GM10266 (cell line): ENCODE measurements around the gene NR3C1.
"Not testable (repeated sequence)": the region's sequence is repeated elsewhere in the genome, so short reads cannot be mapped to it uniquely, and the experiment has no call there.

Source experiments
- DNase-seq: peaks from one replicate; pipeline ENCODE4 v3.0.0; 2012; ENCODE audit errors: extremely low spot score
- TF ChIP-seq, protein P1 (sequence below): IDR thresholded peaks from 2 replicates; pipeline ENCODE4 v1.5.1; 2012; ENCODE audit warnings: mild to moderate bottlenecking, low read depth; ENCODE audit not compliant: control insufficient read depth, insufficient read depth; ENCODE audit errors: missing control alignments

NR3C1 gene

DNA sequence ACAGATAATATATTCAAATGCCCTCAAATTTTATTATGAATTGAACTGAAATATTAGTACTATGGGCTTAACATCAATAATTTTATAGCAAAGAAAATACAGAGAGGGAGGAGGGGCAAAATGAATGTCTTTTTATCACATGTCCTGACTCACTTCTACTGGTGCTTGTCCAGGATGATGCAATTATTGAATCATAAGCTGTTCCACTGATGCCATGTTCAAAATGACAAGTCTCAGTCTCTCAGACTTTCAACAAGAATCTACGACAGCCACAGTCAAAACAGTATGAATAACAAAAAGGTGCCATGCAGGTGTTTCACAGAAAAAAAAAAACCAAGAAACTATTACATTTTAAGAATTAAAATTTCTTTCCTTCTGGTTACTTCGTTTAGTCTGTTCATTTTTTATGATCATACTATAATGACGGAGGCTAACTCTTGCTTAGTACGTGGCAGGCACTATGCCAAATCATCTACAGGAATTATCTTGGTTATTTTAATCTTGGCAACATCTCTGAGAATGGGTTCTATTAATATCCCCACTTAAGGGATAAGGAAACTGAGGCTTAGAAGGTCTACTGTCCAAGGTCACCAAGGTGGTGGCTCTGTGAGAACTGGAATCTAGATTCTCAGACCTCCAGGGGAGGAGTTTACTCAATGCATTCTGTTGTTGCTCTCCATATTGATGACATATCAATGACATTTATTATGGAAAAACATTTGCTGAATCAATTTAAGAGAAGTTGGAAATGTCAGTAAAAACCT lies 61.5 kb downstream of the NR3C1 start:
- no peak for DNase-seq
- TF ChIP-seq, protein P1, sequence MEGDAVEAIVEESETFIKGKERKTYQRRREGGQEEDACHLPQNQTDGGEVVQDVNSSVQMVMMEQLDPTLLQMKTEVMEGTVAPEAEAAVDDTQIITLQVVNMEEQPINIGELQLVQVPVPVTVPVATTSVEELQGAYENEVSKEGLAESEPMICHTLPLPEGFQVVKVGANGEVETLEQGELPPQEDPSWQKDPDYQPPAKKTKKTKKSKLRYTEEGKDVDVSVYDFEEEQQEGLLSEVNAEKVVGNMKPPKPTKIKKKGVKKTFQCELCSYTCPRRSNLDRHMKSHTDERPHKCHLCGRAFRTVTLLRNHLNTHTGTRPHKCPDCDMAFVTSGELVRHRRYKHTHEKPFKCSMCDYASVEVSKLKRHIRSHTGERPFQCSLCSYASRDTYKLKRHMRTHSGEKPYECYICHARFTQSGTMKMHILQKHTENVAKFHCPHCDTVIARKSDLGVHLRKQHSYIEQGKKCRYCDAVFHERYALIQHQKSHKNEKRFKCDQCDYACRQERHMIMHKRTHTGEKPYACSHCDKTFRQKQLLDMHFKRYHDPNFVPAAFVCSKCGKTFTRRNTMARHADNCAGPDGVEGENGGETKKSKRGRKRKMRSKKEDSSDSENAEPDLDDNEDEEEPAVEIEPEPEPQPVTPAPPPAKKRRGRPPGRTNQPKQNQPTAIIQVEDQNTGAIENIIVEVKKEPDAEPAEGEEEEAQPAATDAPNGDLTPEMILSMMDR = no peak

DNA sequence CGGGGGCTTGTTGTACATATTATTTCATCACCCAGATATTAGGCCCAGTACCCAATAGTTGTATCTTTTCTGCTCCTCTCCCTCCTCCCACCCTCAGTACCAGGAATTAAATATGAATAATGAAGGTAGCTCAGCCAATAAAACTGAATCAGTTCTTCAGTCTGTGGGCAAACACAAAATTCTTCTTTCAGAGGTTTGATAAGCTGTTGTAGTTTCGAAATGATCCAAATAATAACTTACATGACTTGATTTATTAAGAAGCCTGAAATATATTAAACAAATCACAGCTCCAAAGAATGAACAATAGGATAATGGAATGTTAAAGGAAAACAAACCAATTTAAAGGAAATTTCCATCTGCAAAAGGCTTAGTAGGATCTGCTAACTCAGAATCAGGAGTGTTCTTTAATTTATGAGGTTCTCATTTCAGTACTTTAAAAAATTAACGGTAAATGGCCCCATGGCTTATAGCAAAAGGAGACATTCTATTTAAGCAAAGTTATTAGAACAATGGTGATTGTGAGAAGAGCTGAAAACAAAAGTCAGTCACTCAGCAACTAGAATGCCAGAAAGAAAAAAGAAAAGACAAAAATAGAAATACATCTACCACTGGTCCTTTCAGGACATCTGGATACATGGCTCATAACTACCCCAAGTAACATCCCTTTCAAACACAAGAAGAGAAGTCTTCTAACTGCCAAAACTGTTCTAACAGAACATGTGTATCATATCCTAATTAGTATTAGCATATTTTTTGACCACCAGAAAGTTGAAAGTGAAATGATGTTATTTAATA lies 62.4 kb downstream of the NR3C1 start:
- TF ChIP-seq, protein P1 = no peak
- no peak for DNase-seq

DNA sequence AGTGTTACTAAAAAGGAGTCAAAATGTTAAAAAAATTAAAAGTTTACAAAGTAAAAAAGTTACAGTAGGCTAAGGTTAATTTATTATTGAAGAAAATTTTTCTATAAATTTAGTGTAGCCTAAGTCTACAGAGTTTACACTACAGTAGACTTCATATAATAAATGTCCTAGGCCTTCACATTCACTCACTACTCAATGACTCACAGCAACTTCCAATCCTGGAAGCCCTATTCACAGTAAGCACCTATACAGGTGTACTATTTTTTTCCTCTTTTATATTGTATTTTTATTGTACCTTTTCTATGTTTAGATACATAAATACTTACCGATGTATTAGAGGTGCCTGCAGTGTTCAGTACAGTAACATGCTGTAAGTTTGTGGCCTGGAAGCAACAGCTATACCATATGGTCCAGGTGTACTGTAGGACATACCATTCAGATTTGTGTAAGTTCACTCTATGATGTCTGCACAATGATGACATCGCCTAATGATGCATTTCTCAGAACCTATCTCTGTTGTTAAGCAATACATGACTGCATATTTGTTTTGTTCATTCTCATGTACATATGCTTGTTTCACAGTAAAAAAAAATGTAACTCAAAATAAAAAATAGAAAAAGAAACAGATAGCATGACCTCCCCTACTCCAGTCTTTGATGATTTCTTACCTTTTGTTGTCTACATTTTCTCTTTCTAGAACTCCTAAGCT lies 64.7 kb downstream of the NR3C1 start:
- DNase-seq = no peak
- TF ChIP-seq, protein P1 = no peak

DNA sequence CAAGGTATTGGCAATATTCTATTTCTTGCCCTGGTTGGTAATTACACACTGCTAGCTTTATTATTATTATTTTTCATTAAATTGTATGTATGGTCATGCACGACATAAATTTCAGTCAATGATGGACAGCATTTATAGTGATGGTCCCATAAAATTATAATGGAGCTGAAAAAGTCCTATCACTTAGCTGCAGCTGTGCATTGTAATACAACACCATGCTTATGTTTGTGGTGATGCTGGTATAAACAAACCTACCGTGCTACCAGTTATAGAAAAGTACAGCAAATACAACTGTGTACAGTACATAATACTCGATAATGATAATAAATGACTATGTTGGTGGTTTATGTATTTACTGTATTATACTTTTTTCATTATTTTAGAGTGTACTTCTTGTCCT lies 65.5 kb downstream of the NR3C1 start:
- DNase-seq = no peak
- TF ChIP-seq, protein P1 = no peak

DNA sequence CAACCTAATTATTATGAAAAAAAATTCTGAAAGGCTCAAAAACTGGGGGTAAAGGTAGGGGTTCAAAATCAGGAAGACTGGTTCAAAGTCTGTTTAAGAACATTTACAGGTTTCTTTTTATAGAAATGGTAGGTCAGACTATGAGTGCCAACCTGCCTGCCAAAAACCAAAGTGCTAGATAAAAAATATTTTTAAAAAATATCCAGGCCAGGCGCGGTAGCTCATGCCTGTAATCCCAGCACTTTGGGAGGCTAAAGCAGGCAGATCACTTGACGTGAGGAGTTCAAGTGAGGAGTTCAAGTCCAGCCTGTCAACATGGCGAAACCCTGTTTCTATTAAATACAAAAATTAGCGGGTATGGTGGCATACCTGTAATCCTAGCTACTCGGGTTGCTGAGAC lies 67.0 kb downstream of the NR3C1 start:
- TF ChIP-seq, protein P1 = no peak
- no peak for DNase-seq

DNA sequence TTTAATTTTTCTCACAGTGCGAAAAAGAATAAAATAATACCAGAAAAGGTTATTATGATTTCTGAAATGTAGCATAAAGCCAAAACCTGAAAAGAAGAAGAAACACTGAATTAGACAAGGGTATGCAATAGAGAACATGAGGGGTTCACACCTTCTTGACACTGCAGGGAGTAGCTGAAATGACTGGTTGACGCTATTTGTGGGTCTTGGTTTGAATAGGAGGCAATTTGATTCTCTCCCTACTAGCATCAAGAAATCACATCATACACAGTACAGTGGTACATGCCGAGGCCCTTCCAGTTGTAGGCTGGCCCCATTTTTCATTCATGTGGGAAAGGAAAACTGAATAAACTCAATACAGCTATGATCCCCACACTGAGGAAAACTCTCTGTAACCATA lies 68.6 kb downstream of the NR3C1 start:
- TF ChIP-seq, protein P1 = no peak
- DNase-seq = no peak

DNA sequence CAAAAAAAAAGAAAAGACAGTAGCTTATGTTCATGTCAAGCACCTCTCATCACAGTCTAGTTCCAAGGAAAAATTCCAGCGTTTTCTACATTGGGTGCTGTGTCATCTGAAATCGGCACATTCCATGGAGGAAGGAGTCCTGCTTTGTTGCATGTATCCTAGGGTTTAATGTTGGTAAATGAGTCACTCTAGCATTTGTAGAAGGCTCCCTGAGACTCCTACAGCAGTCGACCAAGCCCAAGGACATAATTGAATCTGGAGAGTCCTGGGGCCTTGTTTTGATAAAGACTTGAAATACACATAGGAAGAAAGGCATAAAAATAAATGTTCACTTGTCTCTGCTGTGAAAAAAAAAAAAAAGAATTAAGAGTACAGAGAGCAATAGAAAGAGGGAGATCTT lies 69.1 kb downstream of the NR3C1 start:
- not testable (repeated sequence) for DNase-seq
